GM18909 (cell line): ENCODE measurements around the gene IFT122.
"Not testable (repeated sequence)": the region's sequence is repeated elsewhere in the genome, so short reads cannot be mapped to it uniquely, and the experiment has no call there.

Source experiments
- ATAC-seq: cut with Tn5 transposase; IDR thresholded peaks from one replicate; pipeline ENCODE4 v1.9.1; 2021; ENCODE audit warnings: mild to moderate bottlenecking; ENCODE audit not compliant: unreplicated experiment, poor library complexity

IFT122 gene

DNA sequence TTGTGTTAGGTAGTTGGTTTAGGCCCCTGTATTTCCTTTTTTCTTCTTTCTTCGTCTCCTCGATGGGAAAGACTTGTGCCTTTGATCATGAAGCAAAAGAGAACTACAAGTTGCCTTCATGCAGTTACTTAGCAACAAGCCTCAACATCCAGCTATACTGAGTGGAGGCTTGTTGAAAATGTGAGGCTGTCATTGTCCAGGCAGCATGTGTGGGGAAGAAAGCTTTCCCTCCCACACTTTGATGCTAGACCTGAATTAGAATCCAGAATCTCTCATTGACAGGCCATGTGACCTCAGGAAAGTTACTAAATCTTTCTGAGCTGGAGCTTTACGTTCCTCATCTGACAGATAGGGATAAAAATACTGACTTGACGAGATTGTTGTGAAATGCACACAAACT lies 23.7 kb downstream of the IFT122 start:
- no peak for ATAC-seq

DNA sequence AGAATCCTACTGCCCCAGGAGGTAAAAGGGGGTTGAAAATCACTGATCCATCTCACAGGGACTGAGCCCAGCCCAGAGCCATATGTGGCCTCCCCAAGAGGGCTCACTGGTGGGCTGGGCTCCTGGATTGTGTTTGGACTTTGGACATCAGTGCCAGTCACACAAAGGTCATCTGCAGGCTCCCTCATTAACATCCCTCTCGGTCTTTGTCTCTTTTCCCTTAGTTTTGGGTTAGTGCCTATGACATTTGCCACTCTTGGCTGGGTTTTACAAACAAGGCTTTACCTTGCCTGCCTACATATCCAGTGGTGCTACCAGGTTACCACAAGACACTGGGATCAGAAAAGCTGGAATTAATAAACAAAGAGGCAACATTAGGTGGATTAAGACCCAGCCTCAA lies 27.9 kb downstream of the IFT122 start:
- no peak for ATAC-seq

GRCh38 chr3:129469026-129469425 lies 29.0 kb downstream of the IFT122 start:
- no peak for ATAC-seq

DNA sequence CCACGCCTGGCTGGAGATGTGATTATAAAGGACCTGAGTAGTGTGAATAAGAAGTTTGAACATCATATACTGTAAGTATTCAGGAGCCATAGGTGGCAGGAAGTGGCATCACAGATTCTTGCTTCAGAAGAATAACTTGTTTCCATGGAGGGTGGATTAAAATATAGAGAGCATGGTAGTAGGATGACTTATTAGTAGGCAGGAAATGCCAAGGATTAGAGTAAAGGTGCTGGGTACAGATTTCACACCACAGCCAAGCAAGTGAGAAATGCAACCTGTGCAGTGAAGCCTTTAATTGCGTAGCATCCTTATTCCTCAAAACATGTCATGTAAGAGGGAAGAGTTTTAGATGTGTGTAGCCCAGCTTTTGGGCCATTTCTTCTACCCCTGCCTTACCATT lies 30.8 kb downstream of the IFT122 start:
- ATAC-seq = no peak

- ATAC-seq = no peak
Observed at GRCh38 chr3:129473067-129473768, 33.2 kb downstream of the IFT122 start.

- no peak for ATAC-seq
Observed at GRCh38 chr3:129473769-129474152, 33.7 kb downstream of the IFT122 start.

- no peak for ATAC-seq
Observed at GRCh38 chr3:129474984-129475804, 35.2 kb downstream of the IFT122 start.

DNA sequence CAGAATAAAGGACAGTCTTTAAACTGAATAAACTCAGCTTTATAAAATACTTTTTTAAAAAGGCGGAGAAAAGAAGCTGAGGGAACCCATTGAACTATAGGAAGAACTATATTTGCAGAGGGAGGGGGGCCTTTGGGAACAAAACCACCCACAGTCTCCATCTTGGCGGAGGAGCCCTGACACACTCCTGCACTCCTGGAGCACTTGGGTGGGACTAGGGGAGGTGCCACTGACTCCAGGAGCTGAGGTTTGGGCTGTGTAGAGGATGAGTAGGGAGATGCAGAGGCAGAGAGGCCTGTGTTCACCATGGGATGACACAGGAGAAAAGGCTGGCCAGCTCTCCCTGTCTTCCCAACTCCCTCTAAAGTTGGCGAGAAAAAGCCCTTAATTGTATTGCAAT lies 35.8 kb downstream of the IFT122 start:
- ATAC-seq = no peak

GRCh38 chr3:129476586-129476985 lies 36.6 kb downstream of the IFT122 start:
- ATAC-seq = no peak

DNA sequence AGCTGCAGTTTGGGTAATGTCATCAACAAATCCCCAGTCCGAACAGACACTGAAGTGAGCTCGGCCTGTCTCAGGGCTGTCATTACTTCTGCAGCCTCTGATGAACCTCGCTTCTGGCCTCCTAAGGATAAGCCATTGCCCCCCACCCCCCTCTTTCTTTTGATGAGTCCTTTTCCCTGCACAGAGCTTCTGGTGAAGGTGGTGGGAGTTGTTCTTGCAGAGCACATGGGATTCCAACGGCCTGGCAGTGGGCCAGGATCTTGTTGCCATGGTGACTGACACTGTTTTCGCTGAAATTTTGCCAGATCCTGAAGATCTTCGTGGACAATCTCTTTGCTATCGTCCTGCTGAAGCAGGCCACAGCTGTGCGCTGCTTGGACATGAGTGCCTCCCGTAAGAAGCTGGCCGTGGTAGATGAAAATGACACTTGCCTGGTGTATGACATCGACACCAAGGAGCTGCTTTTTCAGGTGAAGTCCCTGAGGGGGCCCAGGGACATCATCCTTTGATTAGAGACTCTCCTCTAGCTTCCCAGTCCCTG lies 41.3 kb downstream of the IFT122 start:
- not testable (repeated sequence) for ATAC-seq

GRCh38 chr3:129481766-129482332 lies 41.8 kb downstream of the IFT122 start:
- ATAC-seq = no peak

DNA sequence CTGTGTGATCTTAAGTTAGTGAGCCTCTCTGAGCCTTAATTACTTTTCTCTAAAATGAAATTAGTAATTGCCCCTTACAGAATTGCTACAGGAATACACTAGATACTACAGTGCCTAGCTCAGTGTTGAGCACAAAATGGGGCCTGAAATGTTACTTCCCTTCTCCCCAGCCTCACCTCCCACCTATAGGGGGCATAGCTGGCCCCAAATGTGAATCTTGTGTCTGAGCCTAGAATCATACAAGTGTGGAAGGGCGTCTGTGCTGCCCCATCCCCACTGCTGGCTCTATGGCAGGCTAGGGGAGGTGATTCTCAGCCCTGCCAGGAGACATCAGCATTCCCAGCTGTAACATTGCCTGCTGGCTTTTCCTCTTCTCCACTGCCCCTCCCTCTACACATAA lies 42.7 kb downstream of the IFT122 start:
- ATAC-seq = no peak

- ATAC-seq = no peak
Observed at GRCh38 chr3:129483870-129484269, 43.8 kb downstream of the IFT122 start.

- not testable (repeated sequence) for ATAC-seq
Observed at GRCh38 chr3:129485146-129485545, 45.1 kb downstream of the IFT122 start.

GRCh38 chr3:129485721-129486663 lies 46.0 kb downstream of the IFT122 start:
- no peak for ATAC-seq

GRCh38 chr3:129486664-129487035 lies 46.6 kb downstream of the IFT122 start:
- ATAC-seq = no peak

GRCh38 chr3:129487183-129487867 lies 47.3 kb downstream of the IFT122 start:
- no peak for ATAC-seq

- not testable (repeated sequence) for ATAC-seq
Observed at GRCh38 chr3:129487868-129488335, 47.9 kb downstream of the IFT122 start.

DNA sequence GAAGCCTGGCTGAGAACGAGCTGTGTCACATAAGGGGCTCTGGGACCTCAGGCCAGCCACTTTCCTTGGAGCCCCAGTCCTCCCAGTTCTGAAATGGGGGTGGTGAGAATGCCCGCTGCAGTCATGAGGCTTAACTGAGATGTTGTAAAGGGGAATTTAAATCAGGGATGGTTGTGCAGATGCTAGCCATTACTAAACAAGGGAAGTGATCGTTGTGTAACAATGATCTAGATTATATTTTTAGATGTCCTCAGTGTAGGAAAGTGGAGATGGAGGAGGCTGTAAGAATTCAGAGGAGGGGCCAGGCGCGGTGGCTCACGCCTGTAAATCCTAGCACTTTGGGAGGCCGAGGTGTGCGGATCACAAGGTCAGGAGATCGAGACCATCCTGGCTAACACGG lies 49.2 kb downstream of the IFT122 start:
- not testable (repeated sequence) for ATAC-seq
